HUES48 (cell line): ENCODE data around the gene ISCU.
A peak's percentile ranks its signal among the peaks of the same experiment; 100 is the strongest.

ENCODE experiments used
- H3K27ac ChIP-seq: one replicate; pipeline ENCODE4 v1.7.0; 2013; ENCODE audit warnings: low read depth, low read length, inconsistent platforms
- H3K27me3 ChIP-seq: 2 replicates; pipeline ENCODE4 v1.6.1; 2013; ENCODE audit warnings: mild to moderate bottlenecking, low read length; ENCODE audit not compliant: control insufficient read depth, insufficient read depth
- H3K36me3 ChIP-seq: 2 replicates; pipeline ENCODE4 v1.6.1; 2013; ENCODE audit warnings: low read length; ENCODE audit not compliant: control insufficient read depth, insufficient read depth
- H3K4me1 ChIP-seq: 2 replicates; pipeline ENCODE4 v1.6.1; 2013; ENCODE audit warnings: mild to moderate bottlenecking, low read length; ENCODE audit not compliant: control insufficient read depth, insufficient read depth
- H3K4me3 ChIP-seq: 2 replicates; pipeline ENCODE4 v1.5.1; 2013; ENCODE audit warnings: mild to moderate bottlenecking, low read depth, low read length
- H3K9ac ChIP-seq: 2 replicates; pipeline ENCODE4 v1.6.1; 2013; ENCODE audit warnings: mild to moderate bottlenecking, low read depth, low read length, moderate library complexity
- H3K9me3 ChIP-seq: 2 replicates; pipeline ENCODE4 v1.6.1; 2013; ENCODE audit warnings: low read length; ENCODE audit not compliant: control insufficient read depth, insufficient read depth

The ISCU gene

DNA sequence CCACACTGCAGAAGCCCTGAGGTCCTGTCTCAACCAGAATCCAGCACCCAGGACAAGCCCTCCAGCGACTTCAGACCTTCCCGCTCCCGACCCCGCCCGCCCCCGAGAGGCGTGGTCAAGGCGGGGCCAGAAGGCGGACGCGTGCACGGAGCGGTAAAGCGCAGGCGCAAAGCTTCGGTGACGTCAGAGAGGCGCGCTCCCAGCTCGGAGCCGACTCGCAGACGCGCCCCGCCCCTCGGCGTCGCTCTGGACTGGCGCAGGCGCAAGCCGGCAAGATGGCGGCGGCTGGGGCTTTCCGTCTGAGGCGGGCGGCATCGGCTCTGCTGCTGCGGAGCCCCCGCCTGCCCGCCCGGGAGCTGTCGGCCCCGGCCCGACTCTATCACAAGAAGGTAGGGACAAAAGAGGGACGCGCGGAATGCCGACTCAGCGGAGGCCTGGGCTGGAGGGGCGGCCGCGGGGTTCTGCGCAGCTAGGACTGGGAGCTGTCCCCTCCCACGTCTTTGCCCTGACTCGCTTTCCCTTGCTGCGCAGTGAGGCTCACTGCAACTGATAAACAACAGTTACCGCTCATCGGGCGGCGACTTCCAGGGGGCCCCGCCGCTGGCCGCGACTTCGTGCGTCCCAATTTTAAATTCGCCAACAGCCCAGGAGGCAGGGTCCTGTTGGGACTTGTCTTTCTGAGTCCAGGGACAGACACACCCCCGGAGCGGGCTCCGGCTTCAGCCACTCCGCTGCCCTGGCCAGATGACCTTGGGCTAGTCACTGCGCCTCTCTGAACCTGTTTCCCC is at the start of gene ISCU:
Gene ISCU (plus strand): TSS at position 249 of the 788 bp plus-strand sequence. CDS start 27 bp downstream, at position 276.
- Histone ChIP-seq H3K9me3 (no peaks in the 10 kb centered on the region), H3K27me3 (no peaks in the 10 kb centered on the region), H3K4me3 (peak within 1 kb of the TSS; percentile 99), H3K36me3 (peaks cover 50% of the 10 kb centered on the region), H3K4me1 (peaks cover 8% of the 10 kb centered on the region), H3K9ac (peak within 1 kb of the TSS; percentile 88), H3K27ac (peak within 1 kb of the TSS; percentile 94)

DNA sequence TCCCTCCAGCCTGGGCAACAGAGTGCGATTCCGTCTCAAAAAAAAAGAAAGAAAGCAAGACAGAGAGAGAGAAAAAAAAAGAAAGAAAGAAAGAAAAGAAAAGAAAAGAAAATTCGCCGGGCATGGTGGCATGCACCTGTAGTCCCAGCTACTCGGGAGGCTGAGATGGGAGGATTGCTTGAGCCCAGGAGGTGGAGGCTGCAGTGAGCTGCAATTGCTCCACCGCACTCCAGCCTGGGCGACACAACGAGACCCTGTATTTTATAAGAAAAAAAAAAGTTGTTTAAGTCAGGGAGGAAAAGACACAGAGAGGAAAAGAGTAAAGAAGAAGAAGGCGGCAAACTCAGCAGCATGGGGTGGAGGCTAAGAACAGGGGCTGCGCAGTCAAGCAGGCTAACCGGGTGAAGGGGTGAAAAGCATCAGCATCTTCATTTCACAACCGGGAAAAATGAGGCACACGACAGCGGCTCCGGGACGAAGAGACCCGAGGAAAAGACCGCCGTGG is 47.9 kb upstream of the ISCU start:
- no peak overlapping the region for H3K27ac ChIP-seq

DNA sequence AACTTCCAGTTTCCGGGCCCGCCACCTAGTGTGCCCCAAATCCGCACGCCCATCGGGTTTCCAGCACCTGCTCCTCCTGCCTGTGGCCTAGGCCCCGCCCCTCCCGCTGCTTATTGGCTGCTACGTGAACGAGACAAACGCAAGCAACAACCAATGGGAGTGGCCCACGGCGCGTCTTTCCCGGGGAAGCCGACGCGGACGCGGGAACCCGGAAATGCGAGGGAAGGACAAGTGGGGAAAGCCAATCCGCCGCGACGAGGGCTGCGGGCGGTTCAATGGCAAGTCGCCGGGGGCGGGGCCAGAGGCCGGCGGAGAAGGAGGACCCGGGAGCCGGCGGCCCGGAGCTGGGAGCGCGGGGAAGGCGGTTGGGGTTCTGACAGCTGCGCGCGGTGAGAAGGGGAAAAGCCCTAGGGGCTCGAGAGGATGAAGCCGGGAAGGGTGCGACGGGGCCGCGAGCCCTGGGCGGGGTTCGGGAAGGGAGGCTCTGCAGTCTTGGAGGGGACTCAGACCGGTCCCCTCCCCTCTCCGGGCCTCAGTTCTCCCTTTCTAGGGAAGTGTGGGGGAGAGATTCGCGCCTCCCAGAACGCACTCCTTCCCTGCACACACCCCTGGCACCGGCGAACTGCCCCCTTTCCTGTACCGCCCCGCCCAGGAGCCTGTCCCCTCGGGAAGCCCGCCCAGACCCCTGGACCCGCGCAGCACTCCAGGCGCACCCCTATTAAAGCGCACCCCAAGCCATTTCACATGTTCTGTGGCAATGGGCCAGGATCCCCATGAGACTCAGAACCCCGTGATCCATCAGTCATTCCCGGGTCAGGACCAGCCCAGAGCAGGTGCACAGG is 47.2 kb upstream of the ISCU start, which contains the start of gene FICD:
Gene FICD (plus strand): TSS at position 305 of the 842 bp plus-strand sequence. CDS start 1,696 bp downstream, outside the sequence.
- Histone ChIP-seq H3K27me3 (no peaks in the 10 kb centered on the region), H3K9me3 (no peaks in the 10 kb centered on the region), H3K36me3 (peaks cover 28% of the 10 kb centered on the region), H3K27ac (peak within 1 kb of the TSS; percentile 57), H3K9ac (peak within 1 kb of the TSS; percentile 60), H3K4me3 (peak within 1 kb of the TSS; percentile 73), H3K4me1 (peaks cover 13% of the 10 kb centered on the region)

More for the DNA sequence above, 47.9 kb upstream of the ISCU start:
- Histone ChIP-seq H3K9me3 (no peaks in the 10 kb centered on the region), H3K4me3 (peak overlapping the region; percentile 73), H3K9ac (peak overlapping the region; percentile 35; the same call in 1 of the 2 replicates), H3K4me1 (peaks cover 13% of the 10 kb centered on the region), H3K36me3 (peaks cover 21% of the 10 kb centered on the region), H3K27me3 (no peaks in the 10 kb centered on the region)

DNA sequence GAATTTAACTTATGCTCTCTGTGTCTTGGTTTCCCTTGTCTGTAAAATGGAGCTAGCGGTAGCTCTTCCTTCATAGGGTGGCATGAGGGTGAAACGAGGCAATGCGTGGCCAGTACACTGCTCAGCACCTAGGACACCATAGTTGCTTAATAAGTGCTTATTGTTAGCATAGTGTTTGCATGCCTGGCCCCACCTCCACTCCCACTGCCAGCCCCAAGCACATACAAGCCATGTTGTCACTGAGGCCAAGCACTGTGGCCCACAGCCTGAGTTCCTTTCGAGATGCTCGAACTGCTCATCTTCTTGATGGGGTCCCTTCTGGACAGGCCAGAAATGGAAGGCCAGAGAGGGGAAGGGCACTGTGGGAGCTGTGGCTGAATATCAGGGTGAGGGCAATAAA is 46.5 kb upstream of the ISCU start:
- Histone ChIP-seq H3K9me3 (no peaks in the 10 kb centered on the region), H3K4me1 (peaks cover 13% of the 10 kb centered on the region), H3K9ac (peak overlapping the region; percentile 60; the same call in 1 of the 2 replicates), H3K27ac (no peak overlapping the region), H3K27me3 (no peaks in the 10 kb centered on the region), H3K36me3 (peaks cover 35% of the 10 kb centered on the region), H3K4me3 (peak overlapping the region; percentile 73)

DNA sequence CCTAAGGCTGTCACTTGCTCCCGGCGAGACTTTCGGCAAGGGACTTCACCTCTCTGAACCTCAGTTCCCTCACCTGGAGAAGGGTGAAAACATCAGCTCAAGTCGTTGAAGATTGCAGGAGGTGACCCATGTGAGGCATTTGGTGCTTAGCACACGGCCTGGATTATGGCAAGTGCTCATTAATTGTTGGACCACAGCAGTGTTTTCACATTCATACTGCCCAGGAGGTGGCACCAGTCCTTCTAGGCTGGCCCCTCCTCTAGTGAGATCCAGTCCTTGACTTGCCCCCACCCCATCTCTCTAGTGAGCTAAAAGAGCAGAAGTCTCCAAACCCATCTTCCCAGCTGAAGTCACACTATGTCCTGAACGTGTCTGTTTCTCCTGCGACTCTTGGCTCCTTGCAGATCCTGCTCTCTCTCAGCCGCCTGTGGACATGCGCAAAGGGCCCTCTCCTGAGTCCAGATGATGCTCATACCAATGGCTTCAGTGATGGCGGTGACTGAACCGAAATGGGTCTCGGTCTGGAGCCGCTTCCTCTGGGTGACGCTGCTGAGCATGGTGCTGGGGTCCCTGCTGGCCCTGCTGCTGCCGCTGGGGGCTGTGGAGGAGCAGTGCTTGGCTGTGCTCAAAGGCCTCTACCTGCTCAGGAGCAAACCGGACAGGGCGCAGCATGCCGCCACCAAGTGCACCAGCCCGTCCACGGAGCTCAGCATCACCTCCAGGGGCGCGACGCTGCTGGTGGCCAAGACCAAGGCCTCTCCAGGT is 45.7 kb upstream of the ISCU start:
- Histone ChIP-seq H3K4me1 (peaks cover 11% of the 10 kb centered on the region), H3K27ac (no peak overlapping the region), H3K36me3 (peaks cover 43% of the 10 kb centered on the region), H3K4me3 (no peak overlapping the region), H3K27me3 (no peaks in the 10 kb centered on the region), H3K9ac (no peak overlapping the region), H3K9me3 (no peaks in the 10 kb centered on the region)

DNA sequence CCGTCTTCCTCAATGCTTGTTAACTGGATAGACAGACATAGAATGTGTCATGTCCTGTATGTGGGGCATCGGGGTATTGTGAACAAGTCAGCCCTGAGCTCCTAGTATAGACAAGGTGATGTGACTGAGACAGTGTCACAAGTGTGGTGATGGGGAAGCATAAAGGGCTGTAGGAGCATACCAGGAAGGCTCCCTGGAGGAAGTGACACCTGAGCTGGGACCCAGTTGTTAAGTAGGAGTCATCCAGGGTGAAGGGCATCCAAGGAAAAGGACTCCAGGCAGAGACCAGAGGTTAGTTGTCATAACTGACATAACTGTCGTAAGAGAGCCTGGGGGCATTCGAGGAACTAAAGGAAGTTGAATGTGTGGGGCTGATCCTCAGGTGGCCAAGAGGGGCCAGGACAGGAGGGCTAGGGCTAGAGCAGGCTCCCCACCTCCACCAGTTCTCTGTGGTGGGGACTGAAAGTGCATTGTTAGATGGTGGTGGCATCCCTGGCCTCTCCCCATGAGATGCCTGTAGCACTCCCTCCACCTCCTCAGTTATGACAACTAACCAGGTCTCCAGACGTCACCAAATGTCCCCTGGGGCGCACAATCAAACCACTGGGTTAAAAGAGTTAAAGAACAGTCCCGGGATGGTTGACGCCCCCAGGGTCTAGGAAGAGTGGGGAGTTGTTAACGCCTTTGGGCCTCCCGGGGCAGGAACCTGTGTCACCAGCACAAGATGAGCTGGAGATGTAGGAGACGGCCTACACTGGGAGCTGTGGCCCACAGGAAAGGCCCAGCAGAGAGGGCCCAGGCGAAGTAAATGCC is 44.9 kb upstream of the ISCU start:
- no peak overlapping the region for H3K9ac ChIP-seq
- no peaks in the 10 kb centered on the region for H3K27me3 ChIP-seq
- H3K4me3 ChIP-seq, result no peak overlapping the region
- no peak overlapping the region for H3K27ac ChIP-seq
- peaks cover 6% of the 10 kb centered on the region; the same call in 1 of the 2 replicates for H3K4me1 ChIP-seq
- no peaks in the 10 kb centered on the region for H3K9me3 ChIP-seq
- H3K36me3 ChIP-seq, result peaks cover 51% of the 10 kb centered on the region

DNA sequence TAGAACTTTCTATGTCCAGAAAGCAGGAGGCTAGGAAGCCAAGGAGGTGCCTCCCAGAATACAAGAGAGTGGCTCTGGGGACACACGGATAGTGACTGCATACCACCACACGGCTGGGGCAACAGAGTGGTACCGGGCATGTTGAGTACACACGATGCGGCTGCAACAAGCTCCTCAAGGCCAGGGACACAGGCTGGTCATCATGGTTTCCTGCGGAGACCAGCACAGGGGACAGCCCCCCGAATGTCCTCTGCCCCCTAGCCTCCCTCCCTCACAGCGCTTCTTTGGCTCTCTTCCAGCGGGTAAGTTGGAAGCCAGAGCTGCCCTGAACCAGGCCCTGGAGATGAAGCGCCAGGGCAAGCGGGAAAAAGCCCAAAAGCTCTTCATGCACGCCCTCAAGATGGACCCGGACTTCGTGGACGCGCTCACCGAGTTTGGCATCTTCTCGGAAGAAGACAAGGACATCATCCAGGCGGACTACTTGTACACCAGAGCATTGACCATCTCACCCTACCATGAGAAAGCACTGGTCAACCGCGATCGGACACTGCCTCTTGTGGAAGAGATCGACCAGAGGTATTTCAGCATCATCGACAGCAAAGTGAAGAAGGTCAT is 44.2 kb upstream of the ISCU start:
- H3K36me3 ChIP-seq, result peaks cover 58% of the 10 kb centered on the region

DNA sequence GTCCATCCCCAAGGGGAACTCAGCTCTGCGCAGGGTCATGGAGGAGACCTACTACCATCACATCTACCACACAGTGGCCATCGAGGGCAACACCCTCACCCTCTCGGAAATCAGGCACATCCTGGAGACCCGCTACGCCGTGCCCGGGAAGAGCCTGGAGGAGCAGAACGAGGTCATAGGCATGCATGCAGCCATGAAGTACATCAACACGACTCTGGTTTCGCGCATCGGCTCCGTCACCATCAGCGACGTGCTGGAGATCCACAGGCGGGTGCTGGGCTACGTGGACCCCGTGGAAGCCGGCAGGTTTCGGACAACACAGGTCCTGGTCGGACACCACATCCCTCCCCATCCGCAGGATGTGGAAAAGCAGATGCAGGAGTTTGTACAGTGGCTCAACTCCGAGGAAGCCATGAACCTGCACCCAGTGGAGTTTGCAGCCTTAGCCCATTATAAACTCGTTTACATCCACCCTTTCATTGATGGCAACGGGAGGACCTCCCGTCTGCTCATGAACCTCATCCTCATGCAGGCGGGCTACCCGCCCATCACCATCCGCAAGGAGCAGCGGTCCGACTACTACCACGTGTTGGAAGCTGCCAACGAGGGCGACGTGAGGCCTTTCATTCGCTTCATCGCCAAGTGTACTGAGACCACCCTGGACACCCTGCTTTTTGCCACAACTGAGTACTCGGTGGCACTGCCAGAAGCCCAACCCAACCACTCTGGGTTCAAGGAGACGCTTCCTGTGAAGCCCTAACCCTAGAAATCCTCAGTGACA is 43.5 kb upstream of the ISCU start:
- Histone ChIP-seq H3K4me1 (peaks cover 4% of the 10 kb centered on the region; the same call in 1 of the 2 replicates), H3K27me3 (no peaks in the 10 kb centered on the region), H3K27ac (no peak overlapping the region), H3K9ac (no peak overlapping the region), H3K36me3 (peaks cover 65% of the 10 kb centered on the region), H3K9me3 (no peaks in the 10 kb centered on the region), H3K4me3 (no peak overlapping the region)

More for the DNA sequence above, 44.2 kb upstream of the ISCU start:
- Histone ChIP-seq H3K27ac (no peak overlapping the region), H3K4me1 (peaks cover 4% of the 10 kb centered on the region; the same call in 1 of the 2 replicates), H3K9ac (no peak overlapping the region), H3K27me3 (no peaks in the 10 kb centered on the region), H3K9me3 (no peaks in the 10 kb centered on the region), H3K4me3 (no peak overlapping the region)

DNA sequence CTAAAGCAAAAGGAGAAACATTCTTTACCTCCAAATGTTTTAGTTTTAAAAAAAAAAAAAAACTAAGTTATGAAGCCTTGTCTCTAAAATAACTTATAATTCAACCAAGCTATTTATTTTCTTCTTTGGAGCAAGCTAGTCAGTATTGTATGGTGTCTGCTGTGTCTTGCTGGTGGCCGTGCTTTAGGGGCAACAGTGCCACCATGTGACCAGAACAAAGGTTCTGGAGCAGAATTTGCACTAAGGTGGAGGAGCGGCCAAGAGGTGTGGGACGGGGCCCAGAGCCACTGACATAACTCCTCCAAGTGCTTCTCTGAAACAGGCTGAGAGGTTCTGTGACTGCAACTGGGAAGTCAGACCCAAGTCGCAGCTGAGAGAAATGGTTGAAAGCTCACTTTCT is 42.8 kb upstream of the ISCU start:
- H3K4me1 ChIP-seq, result peaks cover 4% of the 10 kb centered on the region; the same call in 1 of the 2 replicates
- H3K36me3 ChIP-seq, result peaks cover 72% of the 10 kb centered on the region
- H3K9me3 ChIP-seq, result no peaks in the 10 kb centered on the region
- no peaks in the 10 kb centered on the region for H3K27me3 ChIP-seq
- H3K9ac ChIP-seq, result no peak overlapping the region
- no peak overlapping the region for H3K27ac ChIP-seq
- no peak overlapping the region for H3K4me3 ChIP-seq
